Measurements from ENCODE around the gene MYCT1. TPM values are rescaled to one million over a fixed set of nuclear protein-coding genes. Genes with fewer than 3 reads are reported as not detected.
"Not testable (repeated sequence)": the region's sequence is repeated elsewhere in the genome, so short reads cannot be mapped to it uniquely, and the experiment has no call there.

The MYCT1 gene
- total RNA-seq, 1 experiment from 2014 or later = not detected

- Mint-ChIP-seq H3K4me1 (ENCODE audit: low read depth, unreplicated experiment) (peaks cover 7% of the 10 kb centered on the region), H3K36me3 (ENCODE audit: insufficient read depth, unreplicated experiment) (no peaks in the 10 kb centered on the region), H3K4me3 (ENCODE audit: unreplicated experiment) (no peak overlapping the region), H3K27me3 (ENCODE audit: insufficient read depth, unreplicated experiment) (peaks cover 18% of the 10 kb centered on the region), H3K9me3 (ENCODE audit: unreplicated experiment) (no peaks in the 10 kb centered on the region), H3K27ac (ENCODE audit: unreplicated experiment) (no peak overlapping the region)
- TF ChIP-seq CTCF (IDR thresholded peaks at IDR 0.05; ENCODE audit: insufficient read depth in 1 of 2, low read depth in 1 of 2, low read length in 1 of 2, severe bottlenecking in 1 of 2, unreplicated experiment in 1 of 2) = no peak
- intact Hi-C loops (cut with micrococcal nuclease; ENCODE audit: unreplicated experiment) = no loop called here
- Histone ChIP-seq H3K36me3 (ENCODE audit: control insufficient read depth, insufficient read depth, low read length) (no peaks in the 10 kb centered on the region), H3K9me3 (no peaks in the 10 kb centered on the region), H3K4me1 (no peaks in the 10 kb centered on the region), H3K4me3 (ENCODE audit: low read depth, low read length) (no peak overlapping the region), H3K27me3 (replicated peaks; ENCODE audit: control insufficient read depth, insufficient read depth, low read length) (no peaks in the 10 kb centered on the region)
- ChIA-PET CTCF (no interaction called here), POLR2A (no interaction called here)
- BruUV-seq (replicated peaks) = no TSS peak
- DNase-seq = no peak
Observed at GRCh38 chr6:152682141-152682540, 15.6 kb upstream of the MYCT1 start.

- H3K4me1 ChIP-seq; H3K9me3 ChIP-seq; H3K4me3 ChIP-seq (ENCODE audit: low read depth, low read length); H3K36me3 Mint-ChIP-seq (ENCODE audit: insufficient read depth, unreplicated experiment); H3K9me3 Mint-ChIP-seq (ENCODE audit: unreplicated experiment); intact Hi-C loops (cut with micrococcal nuclease; ENCODE audit: unreplicated experiment); H3K4me1 Mint-ChIP-seq (ENCODE audit: low read depth, unreplicated experiment); POLR2A ChIA-PET; H3K27me3 ChIP-seq (replicated peaks; ENCODE audit: control insufficient read depth, insufficient read depth, low read length); H3K4me3 Mint-ChIP-seq (ENCODE audit: unreplicated experiment); CTCF ChIA-PET; BruUV-seq (replicated peaks); H3K27ac Mint-ChIP-seq (ENCODE audit: unreplicated experiment); H3K36me3 ChIP-seq (ENCODE audit: control insufficient read depth, insufficient read depth, low read length); DNase-seq: not testable (repeated sequence)
- peaks cover 18% of the 10 kb centered on the region for H3K27me3 Mint-ChIP-seq (ENCODE audit: insufficient read depth, unreplicated experiment)
Observed at GRCh38 chr6:152682935-152683334, 14.8 kb upstream of the MYCT1 start.

GRCh38 chr6:152685819-152686218 lies 11.9 kb upstream of the MYCT1 start:
- no TSS peak for BruUV-seq (replicated peaks)
- H3K27me3 Mint-ChIP-seq (ENCODE audit: insufficient read depth, unreplicated experiment) = peaks cover 9% of the 10 kb centered on the region
- no peaks in the 10 kb centered on the region for H3K4me1 ChIP-seq
- H3K27ac Mint-ChIP-seq (ENCODE audit: unreplicated experiment) = no peak overlapping the region
- H3K4me1 Mint-ChIP-seq (ENCODE audit: low read depth, unreplicated experiment) = peaks cover 2% of the 10 kb centered on the region
- H3K4me3 Mint-ChIP-seq (ENCODE audit: unreplicated experiment) = no peak overlapping the region
- H3K9me3 ChIP-seq = no peaks in the 10 kb centered on the region
- no peaks in the 10 kb centered on the region for H3K36me3 Mint-ChIP-seq (ENCODE audit: insufficient read depth, unreplicated experiment)
- H3K27me3 ChIP-seq (replicated peaks; ENCODE audit: control insufficient read depth, insufficient read depth, low read length) = no peaks in the 10 kb centered on the region
- no peaks in the 10 kb centered on the region for H3K9me3 Mint-ChIP-seq (ENCODE audit: unreplicated experiment)
- ChIA-PET POLR2A (no interaction called here), CTCF (no interaction called here)
- no peak for DNase-seq
- intact Hi-C loops (cut with micrococcal nuclease; ENCODE audit: unreplicated experiment) = no loop called here
- no peaks in the 10 kb centered on the region for H3K36me3 ChIP-seq (ENCODE audit: control insufficient read depth, insufficient read depth, low read length)
- H3K4me3 ChIP-seq (ENCODE audit: low read depth, low read length) = no peak overlapping the region
- no peak for TF ChIP-seq CTCF (IDR thresholded peaks at IDR 0.05; ENCODE audit: insufficient read depth in 1 of 2, low read depth in 1 of 2, low read length in 1 of 2, severe bottlenecking in 1 of 2, unreplicated experiment in 1 of 2)

- no peak overlapping the region for H3K27ac Mint-ChIP-seq (ENCODE audit: unreplicated experiment)
- H3K9me3 Mint-ChIP-seq (ENCODE audit: unreplicated experiment) = no peaks in the 10 kb centered on the region
- no peaks in the 10 kb centered on the region for H3K4me1 Mint-ChIP-seq (ENCODE audit: low read depth, unreplicated experiment)
- Histone ChIP-seq H3K4me1 (no peaks in the 10 kb centered on the region), H3K9me3 (no peaks in the 10 kb centered on the region), H3K36me3 (ENCODE audit: control insufficient read depth, insufficient read depth, low read length) (no peaks in the 10 kb centered on the region), H3K4me3 (ENCODE audit: low read depth, low read length) (no peak overlapping the region), H3K27me3 (replicated peaks; ENCODE audit: control insufficient read depth, insufficient read depth, low read length) (no peaks in the 10 kb centered on the region)
- H3K36me3 Mint-ChIP-seq (ENCODE audit: insufficient read depth, unreplicated experiment) = no peaks in the 10 kb centered on the region
- no peak for TF ChIP-seq CTCF (IDR thresholded peaks at IDR 0.05; ENCODE audit: insufficient read depth in 1 of 2, low read depth in 1 of 2, low read length in 1 of 2, severe bottlenecking in 1 of 2, unreplicated experiment in 1 of 2)
- intact Hi-C loops (cut with micrococcal nuclease; ENCODE audit: unreplicated experiment) = no loop called here
- peaks cover 12% of the 10 kb centered on the region for H3K27me3 Mint-ChIP-seq (ENCODE audit: insufficient read depth, unreplicated experiment)
- no peak overlapping the region for H3K4me3 Mint-ChIP-seq (ENCODE audit: unreplicated experiment)
- no peak for DNase-seq
- CTCF ChIA-PET = no interaction called here
- BruUV-seq (replicated peaks) = no TSS peak
- POLR2A ChIA-PET = no interaction called here
Observed at GRCh38 chr6:152695372-152696045, 2.2 kb upstream of the MYCT1 start.
